Measurements from ENCODE around the gene PADI4. TPM values are rescaled to one million over a fixed set of nuclear protein-coding genes. Genes with fewer than 3 reads are reported as not detected.

Gene PADI4
- total and polyA plus RNA-seq, 2 donors (not counting 3 experiments of a cell fraction or from before 2014, with no cell fraction given), result not detected

DNA sequence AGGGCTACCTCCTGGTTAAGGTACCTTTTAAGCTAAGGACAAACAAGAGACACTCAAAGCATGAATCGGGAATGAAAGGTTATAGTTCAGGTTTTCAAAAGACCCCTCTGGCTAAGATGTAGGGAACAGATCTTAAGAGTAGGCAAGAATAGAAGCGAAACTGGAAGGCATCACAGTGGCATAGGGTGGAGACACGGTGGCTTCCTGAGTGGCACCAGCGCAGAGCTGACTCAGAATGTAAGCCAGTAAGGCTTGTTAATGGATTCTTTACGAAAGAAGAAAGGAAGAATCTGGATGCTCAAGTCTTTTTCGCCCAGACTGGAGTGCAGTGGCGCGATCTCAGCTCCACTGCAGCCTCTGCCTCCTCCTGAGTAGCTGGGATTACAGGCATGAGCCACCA is 85.2 kb downstream of the PADI4 start:
- intact Hi-C loops (cut with micrococcal nuclease) (no loop called here), dilution Hi-C loops (cut with MboI; ENCODE audit: extremely low pct_ligation_motif_present, low sequenced_read_pairs) (no loop called here)
- FAIRE-seq (no peak), DNase-seq (ENCODE audit: low read depth, low spot score) (no peak)
- no peak overlapping the region for H2AFZ ChIP-seq (ENCODE audit: low read depth, low read length)
- TF ChIP-seq, protein P1, sequence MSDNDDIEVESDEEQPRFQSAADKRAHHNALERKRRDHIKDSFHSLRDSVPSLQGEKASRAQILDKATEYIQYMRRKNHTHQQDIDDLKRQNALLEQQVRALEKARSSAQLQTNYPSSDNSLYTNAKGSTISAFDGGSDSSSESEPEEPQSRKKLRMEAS (IDR thresholded peaks at IDR 0.05; ENCODE audit: insufficient read depth, insufficient read length), result no peak
- TF ChIP-seq GATA2 (IDR thresholded peaks at IDR 0.05; ENCODE audit: insufficient read depth, insufficient read length, low read depth, low read length), result no peak
- H4K20me1 ChIP-seq (replicated peaks; ENCODE audit: control insufficient read depth, extremely low read depth, insufficient read depth, low read length), result no peaks in the 10 kb centered on the region
- H3K9me1 ChIP-seq (replicated peaks; ENCODE audit: control insufficient read depth, extremely low read depth, insufficient read depth, low read length), result no peaks in the 10 kb centered on the region
- H3K27me3 ChIP-seq (ENCODE audit: control insufficient read depth in 2 of 2, insufficient read depth in 2 of 2, low read length in 2 of 2), result no peaks in the 10 kb centered on the region
- H3K79me2 ChIP-seq (ENCODE audit: control insufficient read depth, insufficient read depth, low read length), result no peaks in the 10 kb centered on the region
- ChIA-PET POLR2A (no interaction called here), CTCF (interaction anchor here (1.2 kb wide), 1 partner anchor 23 kb away, joined by 3 read pairs; no protein-coding TSS in a partner anchor)
- H3K4me1 ChIP-seq (ENCODE audit: control insufficient read depth, extremely low read depth, insufficient read depth, low read length), result no peaks in the 10 kb centered on the region
- no peaks in the 10 kb centered on the region for H3K9me3 ChIP-seq (replicated peaks; ENCODE audit: control insufficient read depth, insufficient read depth, low read length)
- no peak overlapping the region for H3K9ac ChIP-seq (replicated peaks; ENCODE audit: extremely low read depth, insufficient read depth, low read length)
- no peak overlapping the region for H3K27ac ChIP-seq (ENCODE audit: insufficient read depth, low read depth, low read length)
- BruUV-seq (replicated peaks), result no TSS peak
- H3K4me3 ChIP-seq (replicated peaks in 1 of 3; ENCODE audit: insufficient read depth in 1 of 3, low read depth in 1 of 3, low read length in 3 of 3), result no peak overlapping the region
- H3K36me3 ChIP-seq (ENCODE audit: control insufficient read depth in 2 of 2, extremely low read depth in 1 of 2, insufficient read depth in 2 of 2, low read length in 2 of 2), result no peaks in the 10 kb centered on the region
- no peak overlapping the region for H3K4me2 ChIP-seq (ENCODE audit: insufficient read depth, low read length)

- BruUV-seq (replicated peaks), result no TSS peak
- no peak overlapping the region for H3K4me3 ChIP-seq (replicated peaks in 1 of 3; ENCODE audit: insufficient read depth in 1 of 3, low read depth in 1 of 3, low read length in 3 of 3)
- no peaks in the 10 kb centered on the region for H4K20me1 ChIP-seq (replicated peaks; ENCODE audit: control insufficient read depth, extremely low read depth, insufficient read depth, low read length)
- ChIA-PET POLR2A (no interaction called here), CTCF (interaction anchor here (0.8 to 1.2 kb wide), 2 partner anchors 110 to 272 kb away, joined by 3 to 4 read pairs; no protein-coding TSS in a partner anchor)
- H3K9ac ChIP-seq (replicated peaks; ENCODE audit: extremely low read depth, insufficient read depth, low read length), result no peak overlapping the region
- no peak for DNase-seq (ENCODE audit: low read depth, low spot score)
- no peaks in the 10 kb centered on the region for H3K27me3 ChIP-seq (ENCODE audit: control insufficient read depth in 2 of 2, insufficient read depth in 2 of 2, low read length in 2 of 2)
- dilution Hi-C loops (cut with MboI; ENCODE audit: extremely low pct_ligation_motif_present, low sequenced_read_pairs), result no loop called here
- no peaks in the 10 kb centered on the region for H3K4me1 ChIP-seq (ENCODE audit: control insufficient read depth, extremely low read depth, insufficient read depth, low read length)
- H3K9me1 ChIP-seq (replicated peaks; ENCODE audit: control insufficient read depth, extremely low read depth, insufficient read depth, low read length), result no peaks in the 10 kb centered on the region
- H3K4me2 ChIP-seq (ENCODE audit: insufficient read depth, low read length), result no peak overlapping the region
- H3K36me3 ChIP-seq (ENCODE audit: control insufficient read depth in 2 of 2, extremely low read depth in 1 of 2, insufficient read depth in 2 of 2, low read length in 2 of 2), result no peaks in the 10 kb centered on the region
- H3K27ac ChIP-seq (ENCODE audit: insufficient read depth, low read depth, low read length), result no peak overlapping the region
- H3K79me2 ChIP-seq (ENCODE audit: control insufficient read depth, insufficient read depth, low read length), result no peaks in the 10 kb centered on the region
- FAIRE-seq, result no peak
- intact Hi-C loops (cut with micrococcal nuclease), result no loop called here
- H3K9me3 ChIP-seq (replicated peaks; ENCODE audit: control insufficient read depth, insufficient read depth, low read length), result no peaks in the 10 kb centered on the region
- no peak for TF ChIP-seq EZH2 (IDR thresholded peaks at IDR 0.05; ENCODE audit: borderline replicate concordance, low read depth, low read length, severe bottlenecking)
- TF ChIP-seq POLR2AphosphoS5 (IDR thresholded peaks at IDR 0.05; ENCODE audit: insufficient read depth, low read depth, low read length), result no peak
- no peak for TF ChIP-seq FOS (IDR thresholded peaks at IDR 0.05; ENCODE audit: borderline replicate concordance, insufficient read depth, low read length)
- no peak for TF ChIP-seq POLR2A (IDR thresholded peaks at IDR 0.05; ENCODE audit: low read depth, low read length)
- TF ChIP-seq GATA2 (IDR thresholded peaks at IDR 0.05; ENCODE audit: insufficient read depth, insufficient read length, low read depth, low read length), result no peak
- TF ChIP-seq MYC (IDR thresholded peaks at IDR 0.05; ENCODE audit: low read depth, low read length), result no peak
- TF ChIP-seq JUN (IDR thresholded peaks at IDR 0.05; ENCODE audit: borderline replicate concordance, insufficient read depth, insufficient read length, low read depth), result no peak
- TF ChIP-seq, protein P2, sequence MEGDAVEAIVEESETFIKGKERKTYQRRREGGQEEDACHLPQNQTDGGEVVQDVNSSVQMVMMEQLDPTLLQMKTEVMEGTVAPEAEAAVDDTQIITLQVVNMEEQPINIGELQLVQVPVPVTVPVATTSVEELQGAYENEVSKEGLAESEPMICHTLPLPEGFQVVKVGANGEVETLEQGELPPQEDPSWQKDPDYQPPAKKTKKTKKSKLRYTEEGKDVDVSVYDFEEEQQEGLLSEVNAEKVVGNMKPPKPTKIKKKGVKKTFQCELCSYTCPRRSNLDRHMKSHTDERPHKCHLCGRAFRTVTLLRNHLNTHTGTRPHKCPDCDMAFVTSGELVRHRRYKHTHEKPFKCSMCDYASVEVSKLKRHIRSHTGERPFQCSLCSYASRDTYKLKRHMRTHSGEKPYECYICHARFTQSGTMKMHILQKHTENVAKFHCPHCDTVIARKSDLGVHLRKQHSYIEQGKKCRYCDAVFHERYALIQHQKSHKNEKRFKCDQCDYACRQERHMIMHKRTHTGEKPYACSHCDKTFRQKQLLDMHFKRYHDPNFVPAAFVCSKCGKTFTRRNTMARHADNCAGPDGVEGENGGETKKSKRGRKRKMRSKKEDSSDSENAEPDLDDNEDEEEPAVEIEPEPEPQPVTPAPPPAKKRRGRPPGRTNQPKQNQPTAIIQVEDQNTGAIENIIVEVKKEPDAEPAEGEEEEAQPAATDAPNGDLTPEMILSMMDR (IDR thresholded peaks at IDR 0.05; ENCODE audit: extremely low read depth in 1 of 2, insufficient read depth in 1 of 2, low read depth in 1 of 2, low read length in 2 of 2), result no peak
- TF ChIP-seq, protein P1 (IDR thresholded peaks at IDR 0.05; ENCODE audit: insufficient read depth, insufficient read length), result no peak
- H2AFZ ChIP-seq (ENCODE audit: low read depth, low read length), result no peak overlapping the region
Observed at GRCh38 chr1:17397910-17398695, 90.1 kb downstream of the PADI4 start.
